ENCODE measurements around the gene DIAPH2.

The DIAPH2 gene

GRCh38 chrX:96861218-96861617 is 176.6 kb downstream of the DIAPH2 start:
- no peaks in the 10 kb centered on the region for H3K27me3 Mint-ChIP-seq
- H3K36me3 Mint-ChIP-seq (ENCODE audit: insufficient read depth): no peaks in the 10 kb centered on the region
- H3K9me3 Mint-ChIP-seq: no peaks in the 10 kb centered on the region
- DNase-seq (no peak), ATAC-seq (replicated peaks) (no peak)
- peaks cover 5 to 8% of the 10 kb centered on the region in 2 donors for H3K4me1 Mint-ChIP-seq (ENCODE audit: low read depth in 2 of 2)
- H3K27ac Mint-ChIP-seq: no peak overlapping the region
- H3K4me3 Mint-ChIP-seq: no peak overlapping the region

GRCh38 chrX:96861661-96862060 is 177.0 kb downstream of the DIAPH2 start:
- ATAC-seq (replicated peaks) (no peak), DNase-seq (no peak)
- Mint-ChIP-seq H3K4me1 (ENCODE audit: low read depth in 2 of 2) (peaks cover 5 to 8% of the 10 kb centered on the region in 2 donors), H3K9me3 (no peaks in the 10 kb centered on the region), H3K27me3 (no peaks in the 10 kb centered on the region), H3K4me3 (no peak overlapping the region), H3K36me3 (ENCODE audit: insufficient read depth) (no peaks in the 10 kb centered on the region), H3K27ac (no peak overlapping the region)

GRCh38 chrX:96883608-96884007 is 199.0 kb downstream of the DIAPH2 start, which contains the start of gene RPA4:
Gene RPA4 (plus strand): TSS chrX:96883908. CDS start chrX:96884311, 403 bp downstream.
- H3K4me3 Mint-ChIP-seq: no peak within 1 kb of the TSS
- H3K9me3 Mint-ChIP-seq: no peaks in the 10 kb centered on the region

DNA sequence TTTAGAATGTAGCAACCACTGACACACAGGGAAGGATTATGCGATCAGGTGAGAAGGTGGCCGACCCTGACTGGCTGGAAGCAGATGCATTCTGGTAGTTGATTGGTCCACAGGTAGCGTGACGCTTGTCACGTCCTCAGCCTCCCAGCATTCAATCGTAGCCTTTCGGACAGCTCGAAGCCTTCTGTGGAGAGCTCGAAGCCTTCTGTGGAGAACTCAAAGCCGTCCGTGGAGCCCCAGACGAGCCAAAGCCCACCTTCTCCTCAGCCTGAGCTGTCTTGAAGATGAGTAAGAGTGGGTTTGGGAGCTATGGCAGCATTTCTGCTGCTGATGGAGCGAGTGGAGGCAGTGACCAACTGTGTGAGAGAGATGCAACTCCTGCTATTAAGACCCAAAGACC is 199.4 kb downstream of the DIAPH2 start:
- peaks cover 19% of the 10 kb centered on the region for H3K36me3 Mint-ChIP-seq (ENCODE audit: insufficient read depth)
- ATAC-seq (replicated peaks): no peak

More at GRCh38 chrX:96883608-96884007, 199.0 kb downstream of the DIAPH2 start, which contains the start of gene RPA4:
- DNase-seq: no peak
- H3K36me3 Mint-ChIP-seq (ENCODE audit: insufficient read depth): peaks cover 19% of the 10 kb centered on the region
- H3K27me3 Mint-ChIP-seq: no peaks in the 10 kb centered on the region
- H3K27ac Mint-ChIP-seq: no peak within 1 kb of the TSS
- ATAC-seq (replicated peaks): no peak
- no peaks in the 10 kb centered on the region for H3K4me1 Mint-ChIP-seq (ENCODE audit: low read depth in 2 of 2)

GRCh38 chrX:96889726-96890125 is 205.1 kb downstream of the DIAPH2 start:
- Mint-ChIP-seq H3K4me1 (ENCODE audit: low read depth in 2 of 2) (no peaks in the 10 kb centered on the region), H3K27me3 (no peaks in the 10 kb centered on the region), H3K9me3 (no peaks in the 10 kb centered on the region), H3K4me3 (no peak overlapping the region), H3K36me3 (ENCODE audit: insufficient read depth) (no peaks in the 10 kb centered on the region), H3K27ac (no peak overlapping the region)
- no peak for ATAC-seq (replicated peaks)
- no peak for DNase-seq

More for the DNA sequence above, 199.4 kb downstream of the DIAPH2 start:
- H3K9me3 Mint-ChIP-seq: no peaks in the 10 kb centered on the region
- no peaks in the 10 kb centered on the region for H3K27me3 Mint-ChIP-seq
- no peak overlapping the region for H3K4me3 Mint-ChIP-seq
- no peaks in the 10 kb centered on the region for H3K4me1 Mint-ChIP-seq (ENCODE audit: low read depth in 2 of 2)
- H3K27ac Mint-ChIP-seq: no peak overlapping the region
- DNase-seq: no peak

DNA sequence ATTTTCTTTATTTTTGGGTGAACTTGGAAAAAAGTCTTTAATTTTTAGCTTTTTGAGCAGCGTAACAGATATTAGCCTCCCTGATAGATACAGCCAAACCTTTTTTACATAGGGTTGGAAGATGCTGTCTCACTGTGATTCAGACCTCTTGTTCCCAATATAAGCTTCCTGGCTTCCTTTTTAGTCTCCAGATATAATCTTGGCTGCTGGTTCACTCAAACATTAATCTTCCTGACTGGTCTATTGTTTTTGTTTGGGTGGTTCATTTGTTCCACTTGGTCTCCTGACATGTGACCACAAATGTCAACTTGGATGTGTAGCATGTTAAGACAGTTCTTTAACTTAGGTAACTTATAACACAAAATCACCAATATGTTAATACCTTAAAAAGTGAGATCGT is 222.1 kb downstream of the DIAPH2 start:
- ATAC-seq (replicated peaks) (no peak), DNase-seq (no peak)
- no peaks in the 10 kb centered on the region for H3K36me3 Mint-ChIP-seq (ENCODE audit: insufficient read depth)
- peaks cover 0 to 2% of the 10 kb centered on the region in 2 donors for H3K4me1 Mint-ChIP-seq (ENCODE audit: low read depth in 2 of 2)
- H3K9me3 Mint-ChIP-seq: no peaks in the 10 kb centered on the region
- no peak overlapping the region for H3K4me3 Mint-ChIP-seq
- H3K27me3 Mint-ChIP-seq: no peaks in the 10 kb centered on the region
- H3K27ac Mint-ChIP-seq: no peak overlapping the region

DNA sequence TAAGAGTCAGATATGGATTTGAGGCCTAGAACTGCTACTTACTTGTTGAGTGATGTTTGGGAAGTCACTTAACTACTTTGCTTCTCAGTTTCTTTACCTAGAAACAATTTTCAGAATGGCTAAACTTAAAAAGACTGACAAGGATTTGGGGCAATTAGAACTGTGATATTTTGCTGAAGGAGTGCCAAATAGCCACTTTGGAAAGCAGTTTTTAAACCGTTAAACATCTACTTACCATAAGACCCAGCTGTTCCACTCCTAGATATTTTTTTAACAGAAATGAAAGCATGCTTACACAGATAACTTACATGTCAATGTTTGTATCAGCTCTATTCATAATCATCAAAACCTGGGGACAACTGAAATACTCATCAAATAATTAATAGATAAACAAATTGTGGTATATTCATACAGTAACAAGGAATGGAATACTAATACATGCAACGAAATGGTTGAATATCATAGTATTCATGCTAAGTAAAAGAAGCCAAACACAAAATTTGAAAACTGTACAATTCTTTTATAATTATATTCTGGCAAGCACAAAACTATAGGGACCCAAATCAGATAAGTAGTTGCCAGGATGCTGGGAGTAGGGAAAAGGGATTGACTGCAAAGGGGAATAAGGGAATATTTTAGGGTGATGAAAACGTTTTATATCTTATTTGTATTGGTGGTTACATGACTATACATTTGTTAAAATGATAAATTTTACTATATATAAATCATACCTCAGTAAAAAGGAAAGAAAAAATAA is 223.1 kb downstream of the DIAPH2 start:
- Mint-ChIP-seq H3K9me3 (no peaks in the 10 kb centered on the region), H3K27me3 (no peaks in the 10 kb centered on the region), H3K4me3 (no peak overlapping the region), H3K4me1 (ENCODE audit: low read depth in 2 of 2) (peaks cover 0 to 3% of the 10 kb centered on the region in 2 donors), H3K36me3 (ENCODE audit: insufficient read depth) (no peaks in the 10 kb centered on the region), H3K27ac (no peak overlapping the region)
- ATAC-seq (replicated peaks) (no peak), DNase-seq (no peak)

DNA sequence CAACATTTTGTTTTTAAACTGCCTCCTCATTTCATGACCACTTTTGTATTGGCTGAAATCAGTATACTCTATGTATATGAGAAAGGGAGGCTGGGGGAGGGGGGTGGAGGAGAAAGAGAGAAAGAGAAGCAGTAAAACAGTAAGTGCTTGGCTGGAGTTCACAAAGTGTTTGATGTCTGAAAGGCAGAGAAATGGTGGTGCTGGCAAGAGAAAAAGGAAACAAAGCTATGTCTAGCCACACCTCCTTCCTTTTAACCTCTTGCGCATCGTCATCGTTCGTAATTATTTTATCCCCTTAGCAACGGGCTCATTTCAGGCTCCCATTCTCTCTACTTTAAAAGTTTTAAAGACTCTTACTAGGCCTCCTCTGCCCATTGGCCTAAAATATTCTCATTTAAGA is 224.6 kb downstream of the DIAPH2 start:
- H3K36me3 Mint-ChIP-seq (ENCODE audit: insufficient read depth): no peaks in the 10 kb centered on the region
- no peaks in the 10 kb centered on the region for H3K9me3 Mint-ChIP-seq
- no peak overlapping the region for H3K4me3 Mint-ChIP-seq
- DNase-seq (no peak), ATAC-seq (replicated peaks) (no peak)
- H3K4me1 Mint-ChIP-seq (ENCODE audit: low read depth in 2 of 2): peaks cover 0 to 3% of the 10 kb centered on the region in 2 donors
- H3K27me3 Mint-ChIP-seq: no peaks in the 10 kb centered on the region
- no peak overlapping the region for H3K27ac Mint-ChIP-seq

GRCh38 chrX:96918864-96919263 is 234.2 kb downstream of the DIAPH2 start:
- H3K36me3 Mint-ChIP-seq (ENCODE audit: insufficient read depth): peaks cover 6% of the 10 kb centered on the region
- H3K4me1 Mint-ChIP-seq (ENCODE audit: low read depth in 2 of 2): no peaks in the 10 kb centered on the region
- no peak overlapping the region for H3K4me3 Mint-ChIP-seq
- DNase-seq: no peak
- no peaks in the 10 kb centered on the region for H3K9me3 Mint-ChIP-seq
- ATAC-seq (replicated peaks): no peak
- H3K27ac Mint-ChIP-seq: no peak overlapping the region
- no peaks in the 10 kb centered on the region for H3K27me3 Mint-ChIP-seq

DNA sequence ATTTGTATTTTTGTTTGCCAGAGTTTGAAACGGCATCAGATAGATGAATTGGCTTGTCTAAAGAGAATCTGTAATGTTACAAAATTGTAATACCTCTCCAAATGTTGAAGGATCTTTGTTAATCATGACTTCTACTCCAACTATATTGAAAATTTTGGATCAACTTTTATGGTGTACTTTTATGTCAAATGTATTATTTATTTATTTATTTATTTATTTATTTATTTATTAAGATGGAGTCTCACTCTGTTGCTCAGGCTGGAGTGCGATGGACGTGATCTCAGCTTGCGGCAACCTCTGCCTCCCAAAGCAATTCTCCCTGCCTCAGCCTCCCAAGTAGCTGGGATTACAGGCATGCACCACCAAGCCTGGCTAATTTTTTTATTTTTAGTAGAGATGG is 235.0 kb downstream of the DIAPH2 start:
- Mint-ChIP-seq H3K4me1 (ENCODE audit: low read depth in 2 of 2) (no peaks in the 10 kb centered on the region), H3K4me3 (no peak overlapping the region), H3K9me3 (no peaks in the 10 kb centered on the region), H3K36me3 (ENCODE audit: insufficient read depth) (peaks cover 6% of the 10 kb centered on the region), H3K27me3 (no peaks in the 10 kb centered on the region), H3K27ac (no peak overlapping the region)
- DNase-seq (no peak), ATAC-seq (replicated peaks) (no peak)

- peaks cover 6% of the 10 kb centered on the region for H3K36me3 Mint-ChIP-seq (ENCODE audit: insufficient read depth)
- no peaks in the 10 kb centered on the region for H3K27me3 Mint-ChIP-seq
- no peak for ATAC-seq (replicated peaks)
- no peaks in the 10 kb centered on the region for H3K4me1 Mint-ChIP-seq (ENCODE audit: low read depth in 2 of 2)
- no peak overlapping the region for H3K4me3 Mint-ChIP-seq
- no peak overlapping the region for H3K27ac Mint-ChIP-seq
- DNase-seq: no peak
- H3K9me3 Mint-ChIP-seq: no peaks in the 10 kb centered on the region
These were observed 239.9 kb downstream of the DIAPH2 start for GRCh38 chrX:96924581-96924980.

GRCh38 chrX:96929036-96929435 is 244.4 kb downstream of the DIAPH2 start:
- Mint-ChIP-seq H3K27ac (no peak overlapping the region), H3K9me3 (no peaks in the 10 kb centered on the region), H3K36me3 (ENCODE audit: insufficient read depth) (no peaks in the 10 kb centered on the region), H3K27me3 (no peaks in the 10 kb centered on the region), H3K4me1 (ENCODE audit: low read depth in 2 of 2) (no peaks in the 10 kb centered on the region), H3K4me3 (no peak overlapping the region)
- ATAC-seq (replicated peaks): no peak
- DNase-seq: no peak

- no peak for DNase-seq
These were observed 273.1 kb downstream of the DIAPH2 start for GRCh38 chrX:96957718-96958117.

GRCh38 chrX:96971812-96972211 is 287.2 kb downstream of the DIAPH2 start:
- H3K9me3 Mint-ChIP-seq: peaks cover 0 to 2% of the 10 kb centered on the region in 2 donors
- H3K27ac Mint-ChIP-seq: no peak overlapping the region
- H3K36me3 Mint-ChIP-seq (ENCODE audit: insufficient read depth): peaks cover 3% of the 10 kb centered on the region
- no peaks in the 10 kb centered on the region for H3K4me1 Mint-ChIP-seq (ENCODE audit: low read depth in 2 of 2)
- no peaks in the 10 kb centered on the region for H3K27me3 Mint-ChIP-seq
- DNase-seq (no peak), ATAC-seq (replicated peaks) (no peak)
- no peak overlapping the region for H3K4me3 Mint-ChIP-seq

More at GRCh38 chrX:96957718-96958117, 273.1 kb downstream of the DIAPH2 start:
- Mint-ChIP-seq H3K36me3 (ENCODE audit: insufficient read depth) (peaks cover 9% of the 10 kb centered on the region), H3K27me3 (no peaks in the 10 kb centered on the region), H3K4me3 (no peak overlapping the region), H3K27ac (no peak overlapping the region), H3K4me1 (ENCODE audit: low read depth in 2 of 2) (peaks cover 3 to 4% of the 10 kb centered on the region in 2 donors), H3K9me3 (no peaks in the 10 kb centered on the region)
- no peak for ATAC-seq (replicated peaks)

All from effector memory CD8-positive, alpha-beta T cell (primary cell).